GM19455 (cell line): Measurements from ENCODE around the gene CD37.
"Not testable (repeated sequence)": the region's sequence is repeated elsewhere in the genome, so short reads cannot be mapped to it uniquely, and the experiment has no call there.

Source experiments
- ATAC-seq: cut with Tn5 transposase; IDR thresholded peaks from one replicate; pipeline ENCODE4 v1.9.1; 2021; ENCODE audit not compliant: unreplicated experiment

CD37 gene, protein sequence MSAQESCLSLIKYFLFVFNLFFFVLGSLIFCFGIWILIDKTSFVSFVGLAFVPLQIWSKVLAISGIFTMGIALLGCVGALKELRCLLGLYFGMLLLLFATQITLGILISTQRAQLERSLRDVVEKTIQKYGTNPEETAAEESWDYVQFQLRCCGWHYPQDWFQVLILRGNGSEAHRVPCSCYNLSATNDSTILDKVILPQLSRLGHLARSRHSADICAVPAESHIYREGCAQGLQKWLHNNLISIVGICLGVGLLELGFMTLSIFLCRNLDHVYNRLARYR

DNA sequence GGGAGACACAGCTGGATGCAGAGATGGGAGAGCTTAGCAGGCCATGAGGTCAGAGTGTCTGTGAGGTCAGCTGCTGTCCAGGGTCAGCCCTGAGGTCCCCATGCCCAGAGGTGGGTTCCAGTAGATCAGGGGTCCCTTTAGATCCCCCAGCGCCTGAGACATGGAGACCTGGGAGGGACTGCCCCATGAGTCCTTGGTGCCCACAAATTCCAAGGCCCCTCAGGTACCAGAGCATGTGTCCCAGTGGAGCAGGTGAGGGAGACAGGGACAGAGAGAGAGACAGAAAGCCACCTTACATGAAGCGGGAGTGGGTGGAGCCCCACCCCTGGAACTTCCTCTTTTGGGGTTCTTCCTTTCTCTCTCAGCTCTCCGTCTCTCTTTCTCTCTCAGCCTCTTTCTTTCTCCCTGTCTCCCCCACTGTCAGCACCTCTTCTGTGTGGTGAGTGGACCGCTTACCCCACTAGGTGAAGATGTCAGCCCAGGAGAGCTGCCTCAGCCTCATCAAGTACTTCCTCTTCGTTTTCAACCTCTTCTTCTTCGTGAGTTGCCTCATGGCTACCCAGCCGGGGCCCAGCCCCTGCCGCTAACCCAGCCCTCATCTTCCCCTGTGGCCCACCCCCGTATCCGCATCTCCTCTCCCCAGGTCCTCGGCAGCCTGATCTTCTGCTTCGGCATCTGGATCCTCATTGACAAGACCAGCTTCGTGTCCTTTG, at the start of gene CD37:
Gene CD37 (plus strand): TSS at position 336 of the 713 bp plus-strand sequence. CDS start 135 bp downstream, at position 471.
- no peak for ATAC-seq

DNA sequence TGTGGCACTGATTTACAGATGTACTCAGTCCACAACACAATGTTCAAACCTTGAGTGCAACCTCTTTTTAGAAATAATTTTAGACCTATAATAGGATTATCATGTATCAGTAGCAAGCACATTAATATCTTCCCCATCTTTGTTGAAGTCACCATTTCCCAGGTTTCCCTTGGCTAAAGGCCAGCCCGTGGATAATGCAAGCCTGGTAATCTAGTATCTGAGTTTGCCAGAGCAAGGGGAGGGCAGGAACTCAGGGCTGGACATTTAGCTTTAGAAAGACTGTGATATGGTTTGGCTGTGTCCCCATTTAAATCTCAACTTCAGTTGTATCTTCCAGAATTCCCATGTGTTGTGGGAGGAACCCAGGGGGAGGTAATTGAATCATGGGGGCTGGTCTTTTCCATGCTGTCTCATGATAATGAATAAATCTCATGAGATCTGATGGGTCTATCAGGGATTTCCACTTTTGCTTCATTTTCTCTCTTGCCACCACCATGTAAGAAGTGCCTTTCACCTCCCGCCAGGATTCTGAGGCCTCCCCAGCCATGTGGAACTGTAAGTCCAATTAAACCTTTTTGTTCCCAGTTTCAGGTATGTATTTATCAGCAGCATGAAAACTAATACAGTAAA, 48.0 kb upstream of the CD37 start:
- no peak for ATAC-seq

DNA sequence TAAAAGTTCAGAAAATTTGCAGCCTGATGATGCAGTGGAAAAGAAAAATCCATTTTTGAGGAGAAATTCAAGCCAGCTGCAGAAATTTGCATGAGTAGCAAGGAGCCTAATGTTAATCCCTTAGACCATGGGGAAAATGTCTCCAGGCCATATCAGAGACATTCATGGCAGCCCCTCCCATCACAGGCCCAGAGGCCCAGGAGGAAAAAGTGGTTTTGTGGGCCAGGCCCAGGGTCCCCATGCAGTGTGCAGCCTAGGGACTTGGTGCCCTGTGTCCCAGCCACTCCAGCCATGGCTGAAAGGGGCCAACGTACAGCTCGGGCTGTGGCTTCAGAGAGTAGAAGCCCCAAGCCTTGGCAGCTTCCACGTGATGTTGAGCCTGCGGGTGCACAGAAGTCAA, 47.0 kb upstream of the CD37 start:
- ATAC-seq: not testable (repeated sequence)

DNA sequence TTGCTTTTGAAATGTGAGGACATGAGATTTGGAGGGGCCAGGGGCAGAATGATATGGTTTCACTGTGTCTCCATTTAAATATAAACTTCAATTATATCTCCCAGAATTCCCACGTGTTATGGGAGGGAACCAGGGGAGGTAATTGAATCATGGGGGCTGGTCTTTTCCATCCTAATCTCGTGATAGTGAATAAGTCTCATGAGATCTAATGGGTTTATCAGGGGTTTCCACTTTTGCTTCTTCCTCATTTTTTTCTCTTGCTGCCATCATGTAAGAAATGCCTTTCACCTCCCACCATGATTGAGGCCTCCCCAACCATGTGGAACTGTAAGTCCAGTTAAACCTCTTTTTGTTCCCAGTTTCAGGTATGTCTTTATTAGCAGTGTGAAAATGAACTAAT, 45.9 kb upstream of the CD37 start:
- not testable (repeated sequence) for ATAC-seq

DNA sequence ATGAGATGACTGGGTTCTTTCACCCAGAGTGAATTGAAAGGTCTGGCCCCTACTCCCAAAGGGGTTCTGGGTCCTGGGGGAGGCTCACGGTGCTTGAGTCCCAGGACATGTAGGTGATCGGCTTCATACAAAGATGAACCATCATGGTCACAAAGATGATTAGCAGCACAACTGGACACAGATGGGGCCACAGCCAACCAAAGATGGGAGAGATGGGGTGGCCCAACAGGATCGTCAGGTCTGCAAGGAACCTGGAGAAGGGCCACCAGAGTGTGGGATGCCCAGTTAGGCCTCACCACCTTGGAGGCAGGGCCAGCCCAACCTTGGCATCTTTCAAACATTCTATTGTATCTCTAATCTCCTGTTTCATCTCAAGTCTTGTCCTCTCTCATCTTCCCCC, 44.7 kb upstream of the CD37 start:
- no peak for ATAC-seq

DNA sequence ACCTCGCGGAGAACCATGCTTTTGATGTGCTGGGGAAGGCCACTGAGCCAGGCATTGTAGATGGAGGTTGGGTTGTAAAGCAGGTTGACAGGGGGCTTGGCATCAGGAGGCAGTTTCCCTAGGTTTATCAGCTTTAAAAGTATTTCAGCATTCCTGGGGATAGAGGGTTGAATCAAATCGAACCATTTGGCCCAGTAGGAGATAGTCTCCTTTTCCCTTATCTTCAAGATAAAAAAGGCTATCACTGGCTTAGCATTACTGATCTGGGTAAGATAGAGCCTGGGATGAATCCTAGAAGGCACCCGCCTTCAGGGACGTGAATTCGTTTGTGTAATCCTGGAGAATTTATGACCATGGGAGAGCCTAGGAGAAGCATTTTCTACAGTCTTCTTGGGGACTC, 40.8 kb upstream of the CD37 start:
- ATAC-seq: no peak

DNA sequence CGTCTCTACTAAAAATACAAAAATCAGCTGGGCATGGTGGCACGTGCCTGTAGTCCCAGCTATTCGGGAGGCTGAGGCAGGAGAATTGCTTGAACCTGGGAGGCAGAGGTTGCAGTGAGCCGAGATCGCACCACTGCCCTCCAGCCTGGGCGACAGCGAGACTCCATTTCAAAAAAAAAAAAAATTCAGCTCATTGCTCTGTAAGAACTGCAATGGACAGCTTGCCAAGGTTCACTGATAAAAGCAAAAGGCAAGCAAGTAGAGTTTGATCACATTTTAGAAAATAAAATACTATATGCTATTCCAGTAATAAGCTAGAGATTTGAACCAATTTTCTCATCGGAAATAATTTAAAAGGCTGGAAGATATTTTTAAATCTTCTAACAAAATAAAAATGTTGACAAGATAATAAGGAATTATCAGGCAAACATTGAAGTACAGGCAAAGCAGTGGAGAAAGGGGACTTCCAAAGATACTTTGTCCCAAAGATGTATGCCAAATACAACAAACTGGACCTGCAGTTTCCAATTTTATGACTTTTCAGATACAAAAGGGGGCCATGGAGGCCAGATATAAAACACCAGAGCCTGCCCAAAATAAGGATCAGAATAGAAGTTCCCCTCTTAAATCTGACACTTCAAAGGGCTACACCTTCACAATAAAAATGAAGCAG, 39.9 kb upstream of the CD37 start:
- ATAC-seq: no peak

DNA sequence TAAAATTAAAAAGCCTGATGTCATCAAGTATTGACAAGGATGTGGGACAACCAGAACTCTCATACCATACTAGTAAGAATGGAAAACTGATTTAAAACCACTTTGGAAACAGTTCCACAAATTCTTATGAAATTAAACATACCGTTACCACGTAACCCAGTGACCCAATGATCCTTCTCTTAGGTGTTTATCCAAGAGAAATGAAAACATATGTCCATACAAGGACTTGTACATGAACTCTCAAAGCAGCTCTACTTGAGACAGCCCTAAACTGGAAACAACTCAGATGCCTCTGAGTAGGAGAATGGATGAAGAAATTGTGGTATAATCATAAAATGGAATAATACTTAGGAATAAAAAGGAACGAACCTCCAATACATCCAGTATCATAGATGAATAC, 37.8 kb upstream of the CD37 start:
- ATAC-seq: no peak

DNA sequence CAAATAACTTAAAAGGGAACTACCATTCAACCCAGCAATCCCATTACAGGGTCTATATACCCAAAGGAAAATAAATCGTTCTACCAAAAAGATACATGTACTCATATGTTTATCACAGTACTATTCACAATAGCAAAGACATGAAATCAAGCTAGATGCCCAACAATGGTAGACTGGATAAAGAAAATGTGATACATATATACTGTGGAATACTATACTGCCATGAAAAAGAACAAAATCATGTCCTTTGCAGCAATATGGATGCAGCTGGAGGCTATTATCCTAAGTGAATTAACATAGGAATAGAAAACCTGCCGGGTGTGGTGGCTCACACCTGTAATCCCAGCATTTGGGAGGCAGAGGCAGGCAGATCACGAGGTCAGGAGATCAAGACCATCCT, 36.6 kb upstream of the CD37 start:
- not testable (repeated sequence) for ATAC-seq

DNA sequence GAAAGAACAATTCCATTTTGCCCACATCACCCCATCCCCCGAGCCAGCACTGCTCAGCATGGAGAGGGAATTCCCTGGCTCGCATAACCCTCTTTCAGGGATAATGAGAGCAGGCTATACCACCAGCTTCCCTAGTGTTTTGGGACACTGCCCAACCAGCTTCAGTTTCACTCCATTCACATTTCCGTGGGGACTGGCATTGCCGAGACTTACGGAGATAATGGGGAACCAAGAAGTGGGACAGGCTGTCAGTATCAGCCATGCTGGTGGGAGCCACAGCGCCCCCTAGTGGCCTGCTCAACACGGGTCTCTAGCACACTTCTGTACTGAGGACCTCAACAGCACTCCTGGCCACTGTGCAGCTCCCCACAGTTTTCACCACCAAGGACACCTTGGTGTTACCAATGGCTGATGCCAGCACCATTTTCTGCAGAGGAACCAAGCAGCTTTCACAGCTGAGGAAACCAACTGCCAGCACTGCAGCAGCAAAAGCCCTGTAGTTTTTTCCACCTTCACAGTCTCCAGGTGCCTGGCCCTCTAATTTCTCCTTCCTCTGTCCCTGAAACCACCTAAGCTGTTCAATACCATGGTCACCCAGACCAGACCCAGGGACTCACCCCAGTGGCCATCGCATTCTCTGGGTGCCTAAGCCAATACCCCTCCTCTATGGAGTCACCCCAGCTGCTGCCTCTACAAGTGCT, 33.9 kb upstream of the CD37 start:
- ATAC-seq: peak; percentile 68

DNA sequence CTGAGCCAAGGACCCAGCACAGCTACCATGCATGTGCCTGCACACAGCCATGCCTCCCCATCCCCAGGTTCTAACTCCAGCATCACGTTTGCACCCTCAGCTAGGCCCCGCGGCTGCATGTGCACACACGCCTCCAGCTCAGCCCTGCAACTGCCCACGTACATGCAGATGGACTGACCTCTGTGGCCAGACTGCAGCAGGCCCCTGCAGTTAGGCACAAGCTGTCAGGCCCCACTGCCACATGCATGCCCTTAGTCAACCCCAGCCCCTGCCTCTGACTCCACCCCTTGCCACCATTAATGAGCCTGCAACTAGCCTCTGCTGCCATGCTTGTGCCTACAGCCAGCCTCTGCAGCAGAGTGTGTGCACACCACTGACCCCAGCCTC, 33.3 kb upstream of the CD37 start:
- no peak for ATAC-seq

DNA sequence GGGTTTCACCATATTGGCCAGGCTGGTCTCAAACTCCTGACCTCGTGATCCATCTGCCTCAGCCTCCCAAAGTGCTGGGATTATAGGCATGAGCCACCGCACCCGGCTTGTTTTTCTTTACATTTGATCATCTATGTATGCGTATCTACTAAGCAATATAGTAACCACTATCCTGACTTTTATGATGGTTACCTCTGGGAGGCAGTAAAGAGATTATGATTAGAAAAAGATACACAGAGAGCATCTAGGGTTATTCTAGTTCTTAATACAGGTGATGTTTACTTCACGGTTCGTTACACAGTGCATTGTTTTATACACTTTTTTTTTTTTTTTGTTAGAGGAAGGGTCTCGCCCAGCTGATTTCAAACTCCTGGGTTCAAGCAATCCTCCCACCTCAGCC, 28.5 kb upstream of the CD37 start:
- not testable (repeated sequence) for ATAC-seq

DNA sequence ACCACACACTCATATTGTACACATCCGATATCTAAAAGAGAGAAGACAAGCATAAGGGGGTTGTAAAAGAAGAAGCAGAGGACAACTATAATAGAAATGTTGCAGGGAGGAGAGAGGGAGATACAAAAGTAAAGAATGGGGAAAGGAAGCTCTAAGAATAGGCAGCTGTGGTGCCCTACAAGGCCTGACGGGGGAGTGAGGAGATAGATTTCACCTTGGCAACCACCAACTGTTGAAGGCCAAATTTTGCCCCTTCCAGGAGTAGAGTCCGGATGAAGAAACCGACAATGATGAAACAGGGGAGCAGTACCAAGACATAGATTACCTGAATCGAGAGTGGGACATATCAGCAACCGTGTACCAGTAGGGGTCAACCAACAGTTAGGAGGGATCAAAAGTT, 26.1 kb upstream of the CD37 start:
- ATAC-seq: no peak

DNA sequence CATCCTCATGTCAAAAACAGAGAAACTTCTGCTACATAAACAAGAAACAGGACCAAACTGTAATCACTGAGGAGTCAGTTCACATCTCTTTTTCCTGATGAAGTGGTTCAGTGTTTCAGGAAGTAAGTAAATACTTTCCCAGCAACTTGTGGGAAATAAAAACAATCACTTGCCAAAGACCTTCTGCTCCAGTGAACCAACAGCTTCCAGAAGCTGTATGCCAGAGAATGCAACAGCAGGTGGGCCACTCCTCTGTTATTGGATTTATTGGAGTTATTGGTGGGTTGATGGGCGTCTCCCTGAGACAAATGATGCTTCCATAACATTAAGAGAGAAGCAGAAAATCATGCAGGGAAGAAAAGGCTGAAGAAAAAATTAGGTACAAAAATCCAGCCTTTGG, 20.1 kb upstream of the CD37 start:
- ATAC-seq: no peak

DNA sequence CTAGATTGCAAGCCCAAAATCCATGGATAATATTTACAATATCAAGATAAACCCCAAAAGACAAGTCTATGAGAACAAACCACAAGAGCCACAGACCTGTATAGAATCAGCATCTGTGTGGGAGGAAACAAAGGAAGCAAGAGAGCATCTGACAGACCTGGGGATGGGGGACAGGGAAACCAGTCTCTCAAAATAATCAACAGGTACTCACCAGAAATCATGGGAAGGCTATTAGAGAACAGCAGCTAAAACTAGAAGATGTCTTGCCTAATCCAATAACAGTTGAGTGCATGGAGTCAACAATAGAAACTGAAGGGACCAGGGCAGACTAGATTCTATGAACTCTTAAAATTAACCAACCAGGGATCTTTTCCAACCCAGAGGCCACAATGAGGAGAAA, 18.9 kb upstream of the CD37 start:
- no peak for ATAC-seq

DNA sequence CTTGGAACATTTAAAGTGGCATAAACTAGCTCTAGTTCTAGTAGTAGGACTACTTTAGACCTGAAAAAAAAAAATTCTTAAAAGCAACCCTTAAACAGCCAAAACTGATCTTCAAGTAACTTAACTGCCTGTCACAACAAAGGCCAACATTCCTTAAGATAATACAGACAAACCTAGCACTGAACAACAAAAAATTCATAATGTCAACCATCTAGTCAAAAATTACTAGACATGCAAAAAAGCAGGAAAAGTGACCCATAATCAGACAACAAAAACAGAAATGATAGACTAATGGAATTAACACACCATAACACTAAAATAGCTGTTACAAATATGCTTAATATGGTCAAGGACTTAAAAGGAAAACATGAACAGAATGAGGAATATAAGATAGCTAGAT, 16.9 kb upstream of the CD37 start:
- no peak for ATAC-seq

DNA sequence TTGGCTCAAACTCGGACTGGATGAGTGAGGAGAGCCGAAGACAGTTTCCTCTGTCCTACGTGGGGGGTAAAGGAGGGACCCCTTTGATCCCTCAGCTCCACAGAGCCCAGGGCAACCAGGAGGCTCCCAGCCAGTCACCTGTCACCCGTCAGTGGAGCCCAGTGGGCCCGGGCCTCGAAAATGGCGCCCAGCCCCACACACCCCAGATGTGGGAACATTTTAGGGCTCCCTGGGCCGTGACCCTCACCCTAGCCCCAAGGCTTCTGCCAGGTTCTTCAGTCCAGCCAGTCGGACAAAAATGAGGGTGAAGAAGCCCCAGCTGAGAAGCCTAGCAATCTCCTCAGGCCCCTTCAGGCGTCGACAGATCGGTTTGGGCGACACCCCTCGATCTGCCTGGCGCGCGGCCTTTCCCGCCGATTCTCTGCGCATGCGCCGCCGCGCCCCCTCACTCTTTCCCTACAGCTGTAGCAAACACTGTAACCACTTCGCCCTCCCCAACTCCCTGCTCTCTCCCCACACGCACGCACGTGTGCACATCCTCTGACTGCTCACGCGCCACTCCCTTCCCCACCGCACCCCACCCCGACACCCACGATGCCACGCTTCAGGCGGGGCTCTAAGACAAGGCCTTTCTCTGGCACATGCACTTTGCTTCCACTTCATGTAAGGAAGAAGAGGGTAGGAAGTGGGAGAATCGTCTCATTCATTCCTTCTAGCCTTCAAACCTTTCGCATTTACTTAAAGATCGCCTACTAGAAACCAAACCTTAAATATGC, 10.2 kb upstream of the CD37 start, which contains the start of gene SLC6A16:
Gene SLC6A16 (minus strand): TSS at position 391 of the 776 bp plus-strand sequence. CDS start 13,844 bp downstream, outside the sequence.
- ATAC-seq: no peak

DNA sequence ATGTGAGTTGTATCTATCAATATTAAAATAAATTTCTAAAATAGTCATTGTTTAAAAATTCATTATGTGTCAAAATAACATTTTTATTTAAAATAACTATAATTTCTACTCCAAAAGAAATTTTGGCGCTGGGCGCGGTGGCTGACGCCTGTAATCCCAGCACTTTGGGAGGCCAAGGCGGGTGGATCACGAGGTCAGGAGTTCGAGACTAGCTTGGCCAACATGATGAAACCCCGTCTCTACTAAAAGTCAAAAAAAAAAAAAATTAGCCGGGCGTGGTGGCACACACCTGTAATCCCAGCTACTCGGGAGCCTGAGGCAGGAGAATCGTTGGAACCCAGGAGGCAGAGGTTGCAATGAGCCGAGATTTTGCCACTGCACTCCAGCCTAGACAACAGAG, 9.4 kb upstream of the CD37 start:
- ATAC-seq: not testable (repeated sequence)

DNA sequence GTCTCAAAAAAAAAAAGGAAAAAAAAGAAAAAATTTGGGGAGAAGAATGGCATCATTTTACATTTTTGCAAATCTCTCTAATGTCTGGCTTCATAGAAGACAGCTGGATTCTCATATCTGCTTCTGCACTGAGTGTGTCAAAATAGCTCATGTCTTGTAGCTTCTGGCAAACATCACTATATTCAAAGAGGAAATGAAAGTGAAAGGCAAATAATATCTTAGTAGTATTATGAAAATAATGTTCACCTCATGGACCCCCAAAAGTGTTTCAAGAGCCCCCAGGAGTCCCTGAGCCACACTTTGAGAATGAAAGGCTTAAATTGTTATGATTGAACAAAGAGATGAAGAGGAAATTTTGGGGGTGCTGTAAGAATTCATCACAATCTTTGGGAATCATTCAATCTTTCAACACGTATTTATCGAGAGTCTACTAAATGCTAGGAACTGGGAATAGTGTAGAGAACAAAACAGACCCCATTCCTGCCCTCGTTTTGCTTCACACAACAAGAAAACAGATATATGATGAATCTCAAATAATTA, 9.0 kb upstream of the CD37 start:
- no peak for ATAC-seq
